K562 (cell line): Measurements from ENCODE around the gene KDM2A.

Source experiments
- CREB1 ChIP-seq, 2 experiments: sonication (generic) in 1 of 2; formaldehyde crosslinking in 1 of 2; IDR thresholded peaks; 2 replicates each; pipeline versions ENCODE4 v1.6.1 to v1.8.0; 2012 to 2022; ENCODE audit warnings: inconsistent platforms in 1 of 2, mild to moderate bottlenecking in 1 of 2, missing genetic modification reagents in 1 of 2, moderate library complexity in 1 of 2
- FIP1L1 ChIP-seq: fragments of 200-400 bp; formaldehyde crosslinking; IDR thresholded peaks from 2 replicates; pipeline ENCODE4 v1.6.1; 2018; ENCODE audit warnings: mild to moderate bottlenecking, low read depth, low read length; ENCODE audit not compliant: poor library complexity, severe bottlenecking
- FOS ChIP-seq: IDR thresholded peaks from 3 replicates; pipeline ENCODE4 v1.6.1; 2011; ENCODE audit not compliant: insufficient read length; ENCODE audit errors: extremely low read depth
- GATAD2B ChIP-seq: fragments of 450-650 bp; IDR thresholded peaks from 2 replicates; pipeline ENCODE4 v1.6.1; 2017; ENCODE audit warnings: mild to moderate bottlenecking, borderline replicate concordance
- ILF3 ChIP-seq: fragments of 450-650 bp; IDR thresholded peaks from 2 replicates; pipeline ENCODE4 v1.6.1; 2018; ENCODE audit warnings: antibody characterized with exemption, mild to moderate bottlenecking, moderate library complexity, borderline replicate concordance
- RAD21 ChIP-seq, 2 experiments: fragments of 250-450 bp in 1 of 2; fragments of 450-650 bp in 1 of 2; sonication (Bioruptor Pico) in 1 of 2; formaldehyde crosslinking in 1 of 2; IDR thresholded peaks in 1 of 2; conservative IDR thresholded peaks in 1 of 2; 2 replicates each; pipeline versions ENCODE4 v1.4.0 to v1.8.0; 2020 to 2022; ENCODE audit warnings: mild to moderate bottlenecking in 2 of 2, moderate library complexity in 1 of 2
- RNF219 ChIP-seq: fragments of 250-450 bp; sonication (Bioruptor Pico); IDR thresholded peaks from 2 replicates; pipeline ENCODE4 v1.5.0; 2022; ENCODE audit warnings: mild to moderate bottlenecking
- SAFB2 ChIP-seq: fragments of 200-400 bp; formaldehyde crosslinking; IDR thresholded peaks from 2 replicates; pipeline ENCODE4 v1.6.1; 2018; ENCODE audit warnings: borderline replicate concordance, low read length, low read depth, moderate library complexity; ENCODE audit not compliant: severe bottlenecking
- SREBF1 ChIP-seq: fragments of 150-350 bp; IDR thresholded peaks from 2 replicates; pipeline ENCODE4 v1.6.1; 2014; ENCODE audit warnings: antibody characterized with exemption, low read depth, low read length, borderline replicate concordance

GRCh38 chr11:67260406-67260805 is 141.3 kb downstream of the KDM2A start:
- TF ChIP-seq FOS: no peak
- no peak for TF ChIP-seq FIP1L1
- TF ChIP-seq SAFB2: no peak
- TF ChIP-seq SREBF1: no peak
- TF ChIP-seq CREB1 (IDR thresholded peaks at IDR 0.05): no peak
- TF ChIP-seq CREB1 (CRISPR knock-in tag; IDR thresholded peaks at IDR 0.05): no peak
- TF ChIP-seq RAD21 (CRISPR knock-in tag; conservative IDR thresholded peaks at IDR 0.05 in 1 of 2, IDR thresholded peaks at IDR 0.05 in 1 of 2): no peak
- no peak for TF ChIP-seq RNF219
- TF ChIP-seq GATAD2B: no peak
- no peak for TF ChIP-seq ILF3
